GM21825 (cell line): ENCODE data around the gene DLG4.
"Not testable (repeated sequence)": the region's sequence is repeated elsewhere in the genome, so short reads cannot be mapped to it uniquely, and the experiment has no call there.

Experiments
- ATAC-seq: cut with Tn5 transposase; IDR thresholded peaks from one replicate; pipeline ENCODE4 v1.9.1; 2021; ENCODE audit warnings: mild to moderate bottlenecking, moderate library complexity; ENCODE audit not compliant: unreplicated experiment

The DLG4 gene

GRCh38 chr17:7190276-7190917 is 29.2 kb downstream of the DLG4 start:
- ATAC-seq = no peak

- ATAC-seq = no peak
Observed at GRCh38 chr17:7186241-7186640, 33.4 kb downstream of the DLG4 start.

- no peak for ATAC-seq
Observed at GRCh38 chr17:7184647-7185046, 35.0 kb downstream of the DLG4 start.

GRCh38 chr17:7184091-7184488 is 35.5 kb downstream of the DLG4 start:
- ATAC-seq = no peak

- no peak for ATAC-seq
Observed at GRCh38 chr17:7183433-7184090, 36.1 kb downstream of the DLG4 start.

DNA sequence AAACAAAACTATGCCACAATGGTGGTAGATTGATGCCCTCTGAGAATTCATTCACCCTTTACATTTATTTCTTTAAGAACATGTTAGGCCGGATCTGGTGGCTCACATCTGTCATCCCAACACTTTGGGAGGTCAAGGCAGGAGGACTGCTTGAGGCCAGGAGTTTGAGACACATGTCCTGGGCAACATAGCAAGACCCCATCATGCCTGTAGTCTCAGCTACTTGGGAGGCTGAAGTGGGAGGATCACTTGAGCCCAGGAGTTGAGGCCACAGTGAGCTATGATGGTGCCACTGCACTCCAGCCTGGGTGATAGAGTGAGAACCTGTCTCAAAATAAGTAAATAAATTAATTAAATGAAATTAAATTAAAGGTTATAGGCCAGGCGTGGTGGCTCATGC is 37.5 kb downstream of the DLG4 start:
- not testable (repeated sequence) for ATAC-seq

- ATAC-seq = no peak
Observed at GRCh38 chr17:7179317-7180254, 40.0 kb downstream of the DLG4 start, which contains the start of gene ASGR1. Gene ASGR1, minus strand, starts transcription at chr17:7179370. Its CDS starts 807 bp downstream, at chr17:7178563.

DNA sequence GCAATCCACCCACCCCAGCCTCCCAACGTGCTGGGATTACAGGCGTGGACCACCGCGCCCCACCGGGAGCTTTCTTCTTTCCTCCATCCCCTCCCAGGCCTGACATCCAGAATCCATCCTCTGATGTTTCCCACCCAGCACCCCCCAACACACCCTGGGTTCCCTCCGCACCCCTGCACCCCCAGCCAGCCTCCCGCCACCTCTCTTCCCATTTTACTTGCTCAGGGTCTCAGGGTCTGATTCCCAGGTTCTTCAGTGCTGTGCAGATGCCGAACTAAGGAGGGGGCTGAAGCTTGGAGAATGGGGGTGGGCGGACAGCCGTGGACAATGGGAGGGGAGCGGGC is 40.7 kb downstream of the DLG4 start:
- ATAC-seq = no peak

DNA sequence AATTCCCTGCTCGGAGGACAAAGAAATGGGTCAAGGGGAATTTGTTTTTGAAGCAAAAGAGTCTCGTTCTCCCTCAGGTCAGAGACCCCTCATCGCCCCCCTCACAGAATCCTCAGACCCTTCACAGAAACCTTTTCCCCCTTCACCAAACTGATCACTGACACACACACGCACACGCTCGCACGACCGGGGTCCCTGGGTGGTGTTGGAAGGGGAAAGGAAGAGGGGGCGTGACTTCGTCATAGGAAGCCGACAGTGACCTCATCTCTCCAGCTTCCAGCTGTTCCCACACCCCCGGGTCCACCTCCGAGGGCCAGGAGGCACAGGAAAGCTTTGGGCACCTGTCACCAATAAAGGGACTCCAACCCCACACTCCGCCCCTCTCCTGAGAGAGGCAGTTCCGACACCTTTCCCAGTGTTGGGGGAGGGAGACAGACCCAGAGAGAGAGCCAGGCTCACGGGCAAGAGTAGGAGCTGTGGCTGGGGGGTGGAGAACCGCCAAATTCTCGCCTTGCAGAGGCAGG is 41.6 kb downstream of the DLG4 start:
- no peak for ATAC-seq

DNA sequence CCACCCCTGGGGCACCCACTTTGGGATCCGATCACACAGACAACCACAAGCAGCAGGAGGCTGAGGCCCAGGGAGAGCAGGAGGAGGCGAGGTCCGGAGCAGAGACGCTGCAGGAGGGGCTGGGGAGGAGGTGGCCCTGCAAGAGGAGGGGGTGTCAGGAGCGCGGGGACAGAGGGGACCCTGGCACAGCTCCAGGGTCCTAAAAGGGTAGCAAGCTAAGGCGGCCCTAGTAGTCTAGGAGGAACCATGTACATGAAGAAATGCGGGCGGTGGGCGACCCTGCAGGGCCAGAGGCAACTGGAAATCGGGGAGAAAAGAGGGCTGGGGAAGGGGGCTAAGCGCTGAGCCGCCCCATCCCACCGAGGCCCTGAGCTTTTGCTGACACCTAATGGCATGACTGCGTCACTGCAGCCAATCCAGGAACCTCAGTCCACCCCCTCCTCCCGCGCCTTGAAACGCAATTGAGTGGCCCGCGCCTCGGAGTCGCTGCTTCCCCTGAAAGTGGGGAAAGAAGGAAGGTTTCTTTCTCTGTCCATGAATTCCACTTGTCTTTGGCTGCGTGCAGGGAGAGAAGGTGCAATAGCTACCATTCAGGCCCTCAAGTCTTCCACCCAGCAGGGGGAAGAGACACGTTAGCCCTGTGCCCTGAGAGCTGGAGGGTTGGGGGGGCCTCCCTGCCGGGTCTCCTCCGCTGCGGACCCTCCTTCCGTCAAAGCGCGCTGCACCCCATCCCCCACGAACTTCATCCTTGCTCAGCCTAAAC is 42.3 kb downstream of the DLG4 start:
- ATAC-seq = no peak

DNA sequence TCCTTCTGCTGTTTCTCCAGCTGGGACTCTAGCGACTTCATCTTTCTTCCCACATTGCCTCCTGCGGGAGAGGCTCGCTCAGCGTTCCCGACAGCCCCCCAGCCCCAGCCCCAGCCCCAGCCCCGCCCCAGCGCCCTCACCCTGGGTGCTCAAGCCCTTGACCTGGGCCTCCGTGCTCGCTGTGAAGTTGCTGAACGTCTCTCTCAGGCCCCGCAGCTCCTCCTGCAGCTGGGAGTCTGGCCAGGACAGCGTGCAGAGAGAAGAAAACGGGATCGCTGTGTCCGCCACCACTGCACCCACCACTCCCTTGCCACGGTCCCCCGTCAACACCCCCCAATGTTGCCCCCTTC is 42.8 kb downstream of the DLG4 start:
- ATAC-seq = no peak

- ATAC-seq = no peak
Observed at GRCh38 chr17:7176107-7176840, 43.4 kb downstream of the DLG4 start.

DNA sequence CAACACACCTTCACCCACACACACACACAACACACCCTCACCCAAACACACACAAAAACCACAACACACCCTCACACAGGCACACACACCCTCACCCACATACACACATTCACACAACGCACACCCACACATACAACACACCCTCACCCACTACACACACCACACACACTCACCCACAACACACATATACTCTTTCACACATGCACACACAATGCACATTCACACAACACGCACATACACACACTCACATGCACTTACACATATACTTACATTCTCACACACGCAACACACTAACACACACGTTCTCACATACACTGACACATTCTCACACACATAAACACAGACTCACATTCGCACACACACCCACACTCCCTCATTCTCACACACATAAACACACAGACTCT is 44.3 kb downstream of the DLG4 start:
- no peak for ATAC-seq

GRCh38 chr17:7174603-7175326 is 44.9 kb downstream of the DLG4 start:
- ATAC-seq = no peak

DNA sequence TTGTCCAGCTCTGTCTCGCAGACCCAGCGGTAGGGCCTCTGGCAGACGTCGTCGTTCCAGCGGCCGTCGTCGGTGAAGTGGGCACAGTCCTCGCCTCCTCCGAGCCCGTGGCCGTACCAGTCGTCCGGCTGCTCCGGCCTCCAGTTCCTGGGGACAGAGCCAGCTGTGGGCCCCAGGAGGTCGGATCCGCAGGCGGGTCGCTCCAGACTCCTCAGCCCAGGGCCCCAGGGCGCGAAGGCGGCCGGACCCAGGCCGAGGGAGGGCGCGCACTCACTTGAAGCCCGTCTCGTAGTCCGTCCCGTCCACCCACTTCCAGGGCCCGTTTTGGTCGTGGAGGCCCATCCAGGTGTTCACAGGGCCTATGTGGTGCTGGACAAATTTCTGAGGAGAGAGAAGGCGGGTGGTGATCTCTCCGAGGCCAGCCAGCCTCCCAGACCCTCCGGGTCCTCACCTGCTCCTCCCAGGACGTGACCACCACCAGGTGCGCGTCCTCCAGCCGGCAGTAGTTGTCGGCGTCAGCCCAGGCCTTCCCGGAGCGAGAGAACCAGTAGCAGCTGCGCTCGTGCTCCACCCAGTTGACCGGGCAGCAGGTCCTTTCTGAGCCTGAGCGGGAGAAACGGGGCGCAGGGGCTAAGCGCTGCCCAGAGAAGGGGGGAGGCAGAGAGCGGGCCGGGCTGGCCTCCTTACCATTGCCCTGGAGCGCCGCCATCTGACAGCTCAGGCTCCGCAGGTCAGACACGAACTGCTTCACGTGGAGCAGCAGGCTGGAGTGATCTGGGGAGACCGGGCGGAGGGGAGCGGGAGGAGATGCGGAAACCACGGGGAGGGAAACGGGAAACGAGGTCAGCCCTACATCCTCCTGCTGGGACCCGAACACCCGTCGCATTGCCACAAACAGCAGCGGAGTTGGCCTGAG is 45.7 kb downstream of the DLG4 start:
- ATAC-seq = no peak

GRCh38 chr17:7172522-7173191 is 47.0 kb downstream of the DLG4 start:
- not testable (repeated sequence) for ATAC-seq

GRCh38 chr17:7169565-7169908 is 50.1 kb downstream of the DLG4 start:
- not testable (repeated sequence) for ATAC-seq
